Breast epithelium (tissue), 3 donors: Measurements from ENCODE around the gene COL18A1.

ENCODE experiments used
- POLR2A ChIP-seq: fragments of 450-650 bp; IDR thresholded peaks from one replicate; pipeline ENCODE4 v1.6.1; 2016; ENCODE audit warnings: antibody characterized with exemption, mild to moderate bottlenecking, moderate library complexity
- POLR2AphosphoS5 ChIP-seq, 3 donors: sonication (generic); formaldehyde crosslinking; IDR thresholded peaks; one replicate each; pipeline ENCODE4 v1.6.1; 2017; ENCODE audit warnings: antibody characterized with exemption in 3 of 3
- TF ChIP-seq, protein P1 (sequence below), 3 donors: fragments of 450-650 bp; IDR thresholded peaks; one replicate each; pipeline ENCODE4 v1.5.1; 2016 to 2017; ENCODE audit warnings: antibody characterized with exemption in 3 of 3, mild to moderate bottlenecking in 3 of 3, moderate library complexity in 3 of 3

DNA sequence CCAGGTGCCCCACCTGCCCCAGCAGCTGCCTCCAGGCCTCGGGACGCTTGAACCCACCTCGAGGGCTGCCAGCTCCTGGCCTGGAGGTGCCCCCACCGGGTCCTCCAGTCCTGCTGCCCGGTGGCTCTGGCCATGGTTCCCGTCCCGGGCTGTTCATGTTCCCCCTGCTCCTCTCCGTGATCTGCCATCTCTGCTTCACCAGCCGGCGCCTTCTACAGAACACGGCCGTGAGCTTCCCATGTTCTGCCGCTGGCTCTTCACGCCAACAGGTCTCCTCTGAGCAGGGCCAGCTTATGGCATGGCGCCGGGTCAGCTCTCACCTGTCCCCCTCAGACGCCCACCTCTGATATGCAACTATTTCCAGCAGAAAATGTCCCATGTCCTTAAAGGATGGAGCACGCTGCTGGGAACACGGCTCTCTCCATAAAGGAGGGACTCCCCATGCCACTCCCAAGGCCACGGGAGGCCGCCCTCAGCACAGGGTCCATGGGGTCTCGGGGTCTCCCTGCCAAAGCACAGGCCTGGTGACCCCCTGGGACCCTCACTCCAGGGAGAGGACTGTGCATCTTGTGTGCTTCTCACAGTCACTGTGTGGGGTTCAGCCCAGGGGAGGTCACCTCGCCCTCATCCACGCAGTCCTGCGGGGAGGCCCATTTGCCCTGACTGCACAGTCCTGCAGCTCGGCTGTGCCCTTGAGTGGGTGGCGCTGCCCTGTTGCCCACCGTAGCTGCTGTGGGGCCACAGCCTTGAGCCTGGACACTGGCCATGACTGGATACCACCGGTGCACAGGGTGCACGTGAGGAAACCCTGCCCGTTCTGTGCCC is 36.7 kb downstream of the COL18A1 start:
- TF ChIP-seq, protein P1, sequence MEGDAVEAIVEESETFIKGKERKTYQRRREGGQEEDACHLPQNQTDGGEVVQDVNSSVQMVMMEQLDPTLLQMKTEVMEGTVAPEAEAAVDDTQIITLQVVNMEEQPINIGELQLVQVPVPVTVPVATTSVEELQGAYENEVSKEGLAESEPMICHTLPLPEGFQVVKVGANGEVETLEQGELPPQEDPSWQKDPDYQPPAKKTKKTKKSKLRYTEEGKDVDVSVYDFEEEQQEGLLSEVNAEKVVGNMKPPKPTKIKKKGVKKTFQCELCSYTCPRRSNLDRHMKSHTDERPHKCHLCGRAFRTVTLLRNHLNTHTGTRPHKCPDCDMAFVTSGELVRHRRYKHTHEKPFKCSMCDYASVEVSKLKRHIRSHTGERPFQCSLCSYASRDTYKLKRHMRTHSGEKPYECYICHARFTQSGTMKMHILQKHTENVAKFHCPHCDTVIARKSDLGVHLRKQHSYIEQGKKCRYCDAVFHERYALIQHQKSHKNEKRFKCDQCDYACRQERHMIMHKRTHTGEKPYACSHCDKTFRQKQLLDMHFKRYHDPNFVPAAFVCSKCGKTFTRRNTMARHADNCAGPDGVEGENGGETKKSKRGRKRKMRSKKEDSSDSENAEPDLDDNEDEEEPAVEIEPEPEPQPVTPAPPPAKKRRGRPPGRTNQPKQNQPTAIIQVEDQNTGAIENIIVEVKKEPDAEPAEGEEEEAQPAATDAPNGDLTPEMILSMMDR (IDR thresholded peaks at IDR 0.05), result no peak
- TF ChIP-seq POLR2A (no peak), POLR2AphosphoS5 (IDR thresholded peaks at IDR 0.05) (no peak)
